ENCODE data around the gene TRIL. TPM values are rescaled to one million over a fixed set of nuclear protein-coding genes. Genes with fewer than 3 reads are reported as not detected.

Gene TRIL
- total RNA-seq, 1 donor from 2014 or later: 0.06 TPM

DNA sequence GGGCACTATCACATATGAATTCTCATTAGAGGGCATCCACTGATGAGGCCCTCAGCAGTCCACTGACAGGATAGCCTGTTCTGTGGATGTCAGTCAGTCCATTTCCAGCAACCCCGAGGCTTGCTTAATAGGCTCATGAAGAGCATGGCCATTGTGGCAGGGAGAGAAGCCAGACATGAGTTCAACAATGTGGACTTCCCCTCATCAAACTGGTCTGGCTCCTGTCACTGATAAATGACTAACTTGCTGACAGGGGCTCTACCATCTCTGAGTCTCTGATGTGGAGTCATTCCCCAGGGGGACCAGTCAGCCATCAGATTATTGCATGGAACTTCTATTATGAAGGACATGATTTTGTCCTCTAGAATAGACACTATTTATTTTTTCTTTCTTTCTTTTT lies 19.8 kb upstream of the TRIL start:
- no peak for DNase-seq (ENCODE audit: low read depth)
- TF ChIP-seq, protein P1, sequence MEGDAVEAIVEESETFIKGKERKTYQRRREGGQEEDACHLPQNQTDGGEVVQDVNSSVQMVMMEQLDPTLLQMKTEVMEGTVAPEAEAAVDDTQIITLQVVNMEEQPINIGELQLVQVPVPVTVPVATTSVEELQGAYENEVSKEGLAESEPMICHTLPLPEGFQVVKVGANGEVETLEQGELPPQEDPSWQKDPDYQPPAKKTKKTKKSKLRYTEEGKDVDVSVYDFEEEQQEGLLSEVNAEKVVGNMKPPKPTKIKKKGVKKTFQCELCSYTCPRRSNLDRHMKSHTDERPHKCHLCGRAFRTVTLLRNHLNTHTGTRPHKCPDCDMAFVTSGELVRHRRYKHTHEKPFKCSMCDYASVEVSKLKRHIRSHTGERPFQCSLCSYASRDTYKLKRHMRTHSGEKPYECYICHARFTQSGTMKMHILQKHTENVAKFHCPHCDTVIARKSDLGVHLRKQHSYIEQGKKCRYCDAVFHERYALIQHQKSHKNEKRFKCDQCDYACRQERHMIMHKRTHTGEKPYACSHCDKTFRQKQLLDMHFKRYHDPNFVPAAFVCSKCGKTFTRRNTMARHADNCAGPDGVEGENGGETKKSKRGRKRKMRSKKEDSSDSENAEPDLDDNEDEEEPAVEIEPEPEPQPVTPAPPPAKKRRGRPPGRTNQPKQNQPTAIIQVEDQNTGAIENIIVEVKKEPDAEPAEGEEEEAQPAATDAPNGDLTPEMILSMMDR (conservative IDR thresholded peaks at IDR 0.05; ENCODE audit: low read depth, low read length): no peak
- H3K4me3 ChIP-seq (ENCODE audit: low read depth, low read length): no peak overlapping the region

DNA sequence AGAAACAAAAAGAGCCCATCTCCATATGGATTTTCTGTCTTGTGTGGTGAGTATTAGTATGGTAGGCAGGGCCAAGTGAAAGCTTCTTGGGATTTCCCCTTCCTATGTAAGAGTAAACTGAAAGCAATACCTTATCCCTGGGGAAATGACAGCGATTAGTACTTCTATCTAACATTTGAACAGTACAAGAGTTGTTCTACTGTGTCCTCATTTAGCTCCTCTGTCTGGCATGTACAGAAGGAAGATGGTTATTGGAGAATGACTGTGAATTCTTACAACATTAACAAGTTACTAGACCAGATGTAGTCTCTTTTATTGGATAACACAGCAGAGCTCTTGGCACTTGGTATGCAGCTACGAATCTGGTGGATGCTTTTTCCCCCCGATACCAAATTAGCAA lies 17.9 kb upstream of the TRIL start:
- no peak overlapping the region for H3K4me3 ChIP-seq (ENCODE audit: low read depth, low read length)
- TF ChIP-seq, protein P1 (conservative IDR thresholded peaks at IDR 0.05; ENCODE audit: low read depth, low read length): no peak
- DNase-seq (ENCODE audit: low read depth): no peak

DNA sequence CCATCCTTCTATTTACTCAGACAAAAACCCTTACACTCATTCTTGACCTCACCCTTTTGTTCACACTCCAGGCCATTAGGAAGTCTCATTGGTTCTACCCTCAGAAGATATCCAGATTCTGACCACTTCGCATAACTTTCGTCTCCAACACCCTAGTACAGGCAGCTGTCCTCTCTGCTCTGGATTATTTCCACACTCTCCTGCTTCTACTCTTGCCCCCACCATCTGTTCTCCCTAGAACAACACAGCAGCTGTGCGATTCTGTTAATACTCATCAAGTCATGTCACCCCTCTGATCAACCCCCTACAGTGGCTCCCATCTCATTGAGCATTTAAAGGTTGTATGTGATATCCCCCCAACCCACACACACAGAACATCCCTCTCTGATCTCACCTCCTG lies 15.5 kb upstream of the TRIL start:
- H3K4me3 ChIP-seq (ENCODE audit: low read depth, low read length): no peak overlapping the region
- no peak for DNase-seq (ENCODE audit: low read depth)
- TF ChIP-seq, protein P1 (conservative IDR thresholded peaks at IDR 0.05; ENCODE audit: low read depth, low read length): no peak

GRCh38 chr7:28964056-28964455 lies 5.9 kb upstream of the TRIL start:
- TF ChIP-seq, protein P1 (conservative IDR thresholded peaks at IDR 0.05; ENCODE audit: low read depth, low read length): no peak
- no peak for DNase-seq (ENCODE audit: low read depth)
- H3K4me3 ChIP-seq (ENCODE audit: low read depth, low read length): no peak overlapping the region

DNA sequence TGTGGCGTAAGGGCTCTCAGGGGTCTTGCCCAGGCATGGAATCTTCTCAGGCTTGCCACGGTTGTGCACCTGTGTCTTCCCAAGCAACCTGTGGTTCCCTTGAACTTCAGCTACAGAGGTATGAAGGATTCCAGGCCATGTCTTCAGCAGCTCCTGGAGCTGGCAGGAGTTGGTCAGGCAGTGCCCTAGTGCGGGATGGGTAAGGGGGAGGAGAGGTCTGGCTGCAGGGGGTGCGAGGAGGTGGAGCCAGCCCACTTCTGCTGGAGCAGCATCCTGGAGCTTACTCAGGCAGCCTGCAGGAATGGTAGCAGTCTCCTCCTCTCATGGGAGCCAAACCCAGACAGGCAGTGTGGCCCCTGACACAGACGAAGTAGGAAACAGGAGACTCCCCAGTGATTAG lies 3.8 kb upstream of the TRIL start:
- no peak overlapping the region for H3K4me3 ChIP-seq (ENCODE audit: low read depth, low read length)
- DNase-seq (ENCODE audit: low read depth): no peak
- TF ChIP-seq, protein P1 (conservative IDR thresholded peaks at IDR 0.05; ENCODE audit: low read depth, low read length): no peak

- no peak overlapping the region for H3K4me3 ChIP-seq (ENCODE audit: low read depth, low read length)
- TF ChIP-seq, protein P1 (conservative IDR thresholded peaks at IDR 0.05; ENCODE audit: low read depth, low read length): no peak
- no peak for DNase-seq (ENCODE audit: low read depth)
These were observed 2.1 kb upstream of the TRIL start for GRCh38 chr7:28960071-28960840.

DNA sequence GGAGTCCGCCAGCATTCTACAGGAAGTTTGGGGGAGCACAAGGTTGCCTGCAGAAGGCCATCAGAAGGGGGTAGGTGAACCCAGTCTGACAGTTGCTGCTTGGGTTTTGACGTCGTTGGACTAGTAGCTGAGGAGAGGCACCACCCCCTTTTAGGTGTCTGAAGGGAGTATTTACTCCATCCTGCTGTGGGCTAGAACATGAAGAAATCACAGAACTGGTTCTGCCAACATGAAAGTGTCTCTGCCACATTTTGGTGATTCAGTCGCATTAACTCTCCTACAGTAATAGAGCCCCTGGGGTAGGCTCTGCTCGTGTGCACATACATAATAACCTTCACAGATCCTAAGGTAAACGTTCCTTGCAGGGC lies 834 bp upstream of the TRIL start:
- no peak overlapping the region for H3K4me3 ChIP-seq (ENCODE audit: low read depth, low read length)
- TF ChIP-seq, protein P1 (conservative IDR thresholded peaks at IDR 0.05; ENCODE audit: low read depth, low read length): no peak
- no peak for DNase-seq (ENCODE audit: low read depth)

All from epithelial cell of proximal tubule (primary cell).